GM12873 (cell line): ENCODE data around the gene CITED1.

ENCODE experiments used
- CTCF ChIP-seq: IDR thresholded peaks from 2 replicates; pipeline ENCODE4 v1.5.1; 2012; ENCODE audit warnings: low read depth, mild to moderate bottlenecking, moderate library complexity, low read length, control low read depth; ENCODE audit not compliant: insufficient read depth; ENCODE audit errors: missing control alignments

Gene CITED1

GRCh38 chrX:72253686-72254085, 52.0 kb downstream of the CITED1 start:
- TF ChIP-seq CTCF, result no peak
